OCI-LY3 (cell line): ENCODE measurements around the gene ST3GAL3.

Source experiments
- H2AFZ ChIP-seq: fragments of 200-600, 300-600 bp; shearing (Covaris generic); 2 replicates; pipeline ENCODE4 v1.6.0; 2014; ENCODE audit warnings: antibody characterized with exemption, low read depth, low read length
- H3K27ac ChIP-seq: fragments of 200-600, 300-600 bp; sonication (generic); 2 replicates; pipeline ENCODE4 v1.5.1; 2014; ENCODE audit warnings: mild to moderate bottlenecking, low read length, moderate library complexity, mixed read lengths
- H3K27me3 ChIP-seq: fragments of 200-600, 300-600 bp; sonication (generic); 2 replicates; pipeline ENCODE4 v1.6.1; 2014; ENCODE audit warnings: low read depth, low read length, mixed read lengths
- H3K36me3 ChIP-seq: fragments of 200-600, 300-600 bp; sonication (generic); replicated peaks from 2 replicates; pipeline ENCODE3; 2014; ENCODE audit warnings: low read depth, low read length, mixed read lengths
- H3K4me1 ChIP-seq: fragments of 300-600, 200-600 bp; sonication (generic); 2 replicates; pipeline ENCODE4 v1.6.1; 2014; ENCODE audit warnings: low read length, mixed read lengths
- H3K4me2 ChIP-seq: fragments of 200-600, 300-600 bp; sonication (generic); 2 replicates; pipeline ENCODE4 v1.6.1; 2014; ENCODE audit warnings: low read length, mixed read lengths
- H3K4me3 ChIP-seq: fragments of 300-600, 200-600 bp; sonication (generic); 2 replicates; pipeline ENCODE4 v1.5.1; 2014; ENCODE audit warnings: antibody characterized with exemption, mild to moderate bottlenecking, low read length, moderate library complexity
- H3K79me2 ChIP-seq: fragments of 300-600, 200-600 bp; shearing (Covaris generic); 2 replicates; pipeline ENCODE4 v1.6.1; 2014; ENCODE audit warnings: mild to moderate bottlenecking, low read length, mixed read lengths
- H3K9ac ChIP-seq: fragments of 300-600, 200-600 bp; shearing (Covaris generic); 2 replicates; pipeline ENCODE4 v1.6.0; 2014; ENCODE audit warnings: mild to moderate bottlenecking, low read length, moderate library complexity
- H3K9me3 ChIP-seq: fragments of 200-600, 300-600 bp; shearing (Covaris generic); 2 replicates; pipeline ENCODE4 v1.6.1; 2014; ENCODE audit warnings: low read length, mixed read lengths; ENCODE audit not compliant: insufficient read depth
- H4K20me1 ChIP-seq: fragments of 200-600, 300-600 bp; sonication (generic); 2 replicates; pipeline ENCODE4 v1.6.1; 2016; ENCODE audit warnings: low read length, mixed read lengths; ENCODE audit not compliant: insufficient read depth
- EZH2phosphoT487 ChIP-seq: fragments of 200-600 bp; shearing (Covaris generic); IDR thresholded peaks from 2 replicates; pipeline ENCODE4 v1.6.1; 2018; ENCODE audit warnings: antibody characterized with exemption, mixed run types, low read depth
- TF ChIP-seq, protein P1 (sequence below): fragments of 200-600, 300-600 bp; sonication (generic); IDR thresholded peaks from 2 replicates; pipeline ENCODE4 v1.5.1; 2014; ENCODE audit warnings: antibody characterized with exemption, low read length, low read depth

Gene ST3GAL3

DNA sequence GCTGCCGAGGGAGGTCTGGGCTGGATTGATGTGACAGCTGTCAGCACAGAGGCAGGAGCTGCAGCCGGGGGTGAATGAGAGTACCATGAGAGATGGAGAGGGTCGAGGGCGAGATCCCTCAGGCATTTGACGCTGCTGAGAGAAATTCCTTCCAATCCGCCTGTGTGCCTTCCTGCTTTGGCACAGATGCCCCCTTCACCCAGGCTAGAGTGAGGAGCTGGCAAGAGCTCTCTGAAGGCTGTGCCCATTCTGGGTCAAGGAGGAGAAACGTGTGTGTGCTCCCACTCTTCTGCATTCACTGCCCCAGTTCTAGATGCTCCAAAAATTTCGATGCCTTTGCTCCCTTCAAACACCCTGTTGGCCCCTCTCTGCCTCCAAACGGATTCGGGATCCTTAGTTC, 231.0 kb downstream of the ST3GAL3 start:
- no peak overlapping the region for H3K9ac ChIP-seq
- H3K27me3 ChIP-seq, result no peaks in the 10 kb centered on the region
- H3K4me1 ChIP-seq, result no peaks in the 10 kb centered on the region
- H2AFZ ChIP-seq, result no peak overlapping the region
- TF ChIP-seq, protein P1, sequence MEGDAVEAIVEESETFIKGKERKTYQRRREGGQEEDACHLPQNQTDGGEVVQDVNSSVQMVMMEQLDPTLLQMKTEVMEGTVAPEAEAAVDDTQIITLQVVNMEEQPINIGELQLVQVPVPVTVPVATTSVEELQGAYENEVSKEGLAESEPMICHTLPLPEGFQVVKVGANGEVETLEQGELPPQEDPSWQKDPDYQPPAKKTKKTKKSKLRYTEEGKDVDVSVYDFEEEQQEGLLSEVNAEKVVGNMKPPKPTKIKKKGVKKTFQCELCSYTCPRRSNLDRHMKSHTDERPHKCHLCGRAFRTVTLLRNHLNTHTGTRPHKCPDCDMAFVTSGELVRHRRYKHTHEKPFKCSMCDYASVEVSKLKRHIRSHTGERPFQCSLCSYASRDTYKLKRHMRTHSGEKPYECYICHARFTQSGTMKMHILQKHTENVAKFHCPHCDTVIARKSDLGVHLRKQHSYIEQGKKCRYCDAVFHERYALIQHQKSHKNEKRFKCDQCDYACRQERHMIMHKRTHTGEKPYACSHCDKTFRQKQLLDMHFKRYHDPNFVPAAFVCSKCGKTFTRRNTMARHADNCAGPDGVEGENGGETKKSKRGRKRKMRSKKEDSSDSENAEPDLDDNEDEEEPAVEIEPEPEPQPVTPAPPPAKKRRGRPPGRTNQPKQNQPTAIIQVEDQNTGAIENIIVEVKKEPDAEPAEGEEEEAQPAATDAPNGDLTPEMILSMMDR, result no peak
- TF ChIP-seq EZH2phosphoT487, result no peak
- no peak overlapping the region for H3K4me3 ChIP-seq
- no peaks in the 10 kb centered on the region for H3K36me3 ChIP-seq
- H3K9me3 ChIP-seq, result no peaks in the 10 kb centered on the region
- no peak overlapping the region for H3K4me2 ChIP-seq
- H3K79me2 ChIP-seq, result no peaks in the 10 kb centered on the region
- no peaks in the 10 kb centered on the region for H4K20me1 ChIP-seq
- H3K27ac ChIP-seq, result no peak overlapping the region

DNA sequence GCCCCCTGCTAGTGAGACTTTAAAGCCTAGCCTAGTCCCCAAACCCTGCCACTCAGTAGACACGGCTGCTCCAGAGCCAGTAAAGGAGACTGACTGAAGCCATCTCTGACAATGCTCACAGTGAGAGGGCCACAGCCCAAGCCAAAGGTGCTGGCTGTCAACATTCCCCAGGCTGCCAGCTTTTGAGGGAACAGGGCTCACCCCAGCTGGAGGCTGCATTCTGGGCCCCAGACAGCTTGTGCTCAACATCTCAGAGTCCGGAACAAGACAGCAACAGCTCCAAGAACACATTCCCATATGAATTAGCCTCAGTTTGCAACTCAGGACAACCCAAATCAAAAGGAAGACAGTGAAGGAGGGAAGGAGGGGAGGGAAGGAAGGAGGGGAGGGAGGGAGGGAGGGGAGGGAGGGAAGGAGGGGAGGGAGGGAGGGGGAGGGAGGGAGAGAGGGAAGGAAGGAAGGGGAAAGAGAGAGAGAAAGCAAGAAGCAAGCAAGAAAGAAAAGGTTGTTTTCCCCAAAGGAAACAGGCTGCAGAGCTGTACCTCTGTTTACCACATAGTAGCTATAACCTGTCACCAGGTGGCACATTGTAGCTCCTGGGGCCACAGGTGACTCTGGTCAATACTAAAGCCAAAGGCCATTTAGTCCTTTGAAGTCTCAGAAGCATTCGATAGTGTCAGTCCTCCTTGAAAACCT, 231.7 kb downstream of the ST3GAL3 start:
- Histone ChIP-seq H3K4me1 (no peaks in the 10 kb centered on the region), H3K4me3 (no peak overlapping the region), H3K27ac (no peak overlapping the region), H2AFZ (no peak overlapping the region), H3K27me3 (no peaks in the 10 kb centered on the region), H3K36me3 (no peaks in the 10 kb centered on the region), H3K79me2 (no peaks in the 10 kb centered on the region), H3K9me3 (no peaks in the 10 kb centered on the region), H3K4me2 (no peak overlapping the region), H4K20me1 (no peaks in the 10 kb centered on the region), H3K9ac (no peak overlapping the region)
- TF ChIP-seq, protein P1, result no peak
- TF ChIP-seq EZH2phosphoT487, result no peak

DNA sequence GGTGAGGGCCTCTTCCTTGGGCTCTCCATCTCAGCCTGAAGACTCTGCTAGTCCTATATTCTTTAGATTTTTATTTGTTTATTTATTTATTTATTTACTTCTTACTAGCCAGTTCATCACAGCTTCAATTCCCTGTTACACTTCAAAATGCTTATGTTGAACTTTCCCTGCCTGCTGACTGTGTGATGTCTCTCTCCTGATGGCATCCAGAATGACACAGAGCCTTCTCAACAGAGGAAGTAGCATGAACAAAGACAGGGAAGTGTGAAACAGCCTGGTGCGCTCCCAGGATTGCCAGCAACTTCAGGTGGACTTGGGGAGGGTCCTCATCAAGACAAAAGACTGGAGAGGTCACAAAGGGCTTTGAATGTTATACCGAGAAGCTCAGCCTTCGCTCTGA, 235.1 kb downstream of the ST3GAL3 start:
- TF ChIP-seq, protein P1, result no peak

DNA sequence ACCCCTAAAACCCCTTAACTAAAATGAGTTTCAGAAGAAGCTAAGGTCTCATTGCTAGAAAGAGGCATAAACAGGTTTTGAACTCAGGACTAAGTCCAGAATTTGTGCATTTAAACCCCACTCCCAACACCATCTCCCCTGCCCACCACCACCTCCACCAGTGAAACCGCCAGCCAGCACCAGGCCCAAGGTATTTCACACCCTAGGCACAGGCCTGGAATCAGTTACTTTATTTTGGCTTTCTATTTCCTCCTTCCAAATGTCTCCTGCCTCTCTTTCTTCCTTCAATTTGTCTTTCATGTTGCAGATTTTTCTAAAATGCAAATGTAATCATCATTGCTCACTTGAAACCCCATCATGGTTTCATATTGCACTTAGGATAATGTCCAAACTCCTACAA, 237.5 kb downstream of the ST3GAL3 start:
- no peaks in the 10 kb centered on the region for H3K9me3 ChIP-seq
- no peak overlapping the region for H3K4me3 ChIP-seq
- H3K27me3 ChIP-seq, result no peaks in the 10 kb centered on the region
- TF ChIP-seq, protein P1, result no peak
- no peak for TF ChIP-seq EZH2phosphoT487
- H3K9ac ChIP-seq, result no peak overlapping the region
- no peak overlapping the region for H2AFZ ChIP-seq
- no peak overlapping the region for H3K27ac ChIP-seq
- H3K79me2 ChIP-seq, result peaks cover 30% of the 10 kb centered on the region
- no peaks in the 10 kb centered on the region for H3K36me3 ChIP-seq
- peaks cover 6% of the 10 kb centered on the region for H3K4me1 ChIP-seq
- H4K20me1 ChIP-seq, result no peaks in the 10 kb centered on the region
- peak overlapping the region; percentile 14; the same call in 1 of the 2 replicates for H3K4me2 ChIP-seq

More for the DNA sequence above, 235.1 kb downstream of the ST3GAL3 start:
- no peaks in the 10 kb centered on the region for H3K4me1 ChIP-seq
- H3K27me3 ChIP-seq, result no peaks in the 10 kb centered on the region
- H3K9ac ChIP-seq, result no peak overlapping the region
- no peaks in the 10 kb centered on the region for H3K9me3 ChIP-seq
- H3K79me2 ChIP-seq, result peaks cover 22% of the 10 kb centered on the region
- H4K20me1 ChIP-seq, result no peaks in the 10 kb centered on the region
- H3K4me2 ChIP-seq, result no peak overlapping the region
- no peak overlapping the region for H2AFZ ChIP-seq
- no peak overlapping the region for H3K27ac ChIP-seq
- H3K36me3 ChIP-seq, result no peaks in the 10 kb centered on the region
- H3K4me3 ChIP-seq, result no peak overlapping the region
